T-cell (primary cell): ENCODE results near the gene GEMIN8. TPM values are rescaled to one million over a fixed set of nuclear protein-coding genes. Genes with fewer than 3 reads are reported as not detected.

ENCODE experiments used
- ATAC-seq, 4 experiments: fragments of 200-7000 bp in 3 of 4; fragments of 150-1000 bp in 1 of 4; cut with Tn5 transposase; replicated peaks in 1 of 4; 1 replicate in 3 of 4; 2 replicates in 1 of 4; pipeline ENCODE4 v1.10.0; 2021; ENCODE audit warnings: moderate library complexity in 3 of 4, mild to moderate bottlenecking in 2 of 4, moderate number of reproducible peaks in 1 of 4
- CTCF ChIA-PET, 2 donors: fragments of 300-600 bp; sonication (Branson Sonifier 250); formaldehyde crosslinking; loops; one replicate each; lab custom pipeline; 2022; ENCODE audit warnings: antibody characterized with exemption in 2 of 2; lab: Charles Lee
- POLR2A ChIA-PET, 2 donors: fragments of 300-600 bp; sonication (Branson Sonifier 250); formaldehyde crosslinking; loops; one replicate each; lab custom pipeline; 2022; ENCODE audit warnings: antibody characterized with exemption in 2 of 2; lab: Charles Lee
- DNase-seq, 35 experiments: peaks; one replicate each; pipeline versions ENCODE4 v3.0.0 to v3.0.0-alpha.2; 2013 to 2023
- H3K27ac ChIP-seq: one replicate; pipeline ENCODE4 v1.5.1; 2013; ENCODE audit warnings: low read length
- H3K27me3 ChIP-seq, 2 experiments: replicated peaks in 1 of 2; 1 replicate in 1 of 2; 2 replicates in 1 of 2; pipeline versions ENCODE4 v1.6.1 to v1.7.0; 2013; ENCODE audit warnings: low read length in 1 of 2, mixed read lengths in 1 of 2; ENCODE audit not compliant: control insufficient read depth in 2 of 2, insufficient read depth in 2 of 2; ENCODE audit errors: extremely low read depth in 1 of 2
- H3K36me3 ChIP-seq, 2 donors: 1 replicate in 1 of 2; 2 replicates in 1 of 2; pipeline versions ENCODE4 v1.6.1 to v1.7.0; 2013; ENCODE audit warnings: low read length in 1 of 2; ENCODE audit not compliant: control insufficient read depth in 2 of 2, insufficient read depth in 1 of 2; ENCODE audit errors: extremely low read depth in 1 of 2
- H3K4me1 ChIP-seq, 2 experiments: 1 replicate in 1 of 2; 2 replicates in 1 of 2; pipeline versions ENCODE4 v1.6.1 to v1.7.0; 2013; ENCODE audit warnings: low read length in 2 of 2, mixed read lengths in 1 of 2; ENCODE audit not compliant: insufficient read depth in 2 of 2, control insufficient read depth in 1 of 2; ENCODE audit errors: extremely low read depth in 1 of 2
- H3K4me3 ChIP-seq, 2 donors: 1 replicate in 1 of 2; 2 replicates in 1 of 2; pipeline versions ENCODE4 v1.5.1 to v1.7.0; 2013; ENCODE audit warnings: mild to moderate bottlenecking in 2 of 2, low read length in 1 of 2, moderate library complexity in 1 of 2; ENCODE audit not compliant: control insufficient read depth in 1 of 2; ENCODE audit errors: extremely low read depth in 1 of 2
- H3K9me3 ChIP-seq: 2 replicates; pipeline ENCODE4 v1.7.0; 2013
- H3K27ac Mint-ChIP-seq, 2 donors: one replicate each; pipeline ENCODE4 v1.8.0; 2020 to 2021; ENCODE audit warnings: mild to moderate bottlenecking in 2 of 2, mixed read lengths in 2 of 2
- H3K27me3 Mint-ChIP-seq, 2 donors: one replicate each; pipeline ENCODE4 v1.8.0; 2021 to 2022; ENCODE audit warnings: mixed read lengths in 2 of 2
- H3K36me3 Mint-ChIP-seq: one replicate; pipeline ENCODE4 v1.8.0; 2021; ENCODE audit warnings: mixed read lengths
- H3K4me1 Mint-ChIP-seq, 3 donors: one replicate each; pipeline ENCODE4 v1.8.0; 2020 to 2022; ENCODE audit warnings: mixed read lengths in 3 of 3, mild to moderate bottlenecking in 1 of 3
- H3K4me3 Mint-ChIP-seq, 3 donors: one replicate each; pipeline ENCODE4 v1.8.0; 2020 to 2022; ENCODE audit warnings: mild to moderate bottlenecking in 3 of 3, mixed read lengths in 3 of 3, moderate library complexity in 3 of 3
- H3K9me3 Mint-ChIP-seq, 3 donors: one replicate each; pipeline ENCODE4 v1.8.0; 2020 to 2022; ENCODE audit warnings: mixed read lengths in 3 of 3
- WGBS: methylation state at CpG from one replicate; pipeline ENCODE4 v1.1.5; 2013; ENCODE audit warnings: missing lambda C conversion rate; ENCODE audit not compliant: insufficient coverage; 5-methylcytosine and 5-hydroxymethylcytosine counted together
- total RNA-seq, 35 experiments: library from RNA in 6 of 35; stranded (reverse) in 6 of 35; fragments of 120-200 nt in 1 of 35; gene quantifications; one replicate each; pipeline versions ENCODE4 v1.2.1 to v1.2.4 and lab custom pipeline; 2013 to 2026

GEMIN8 gene, protein sequence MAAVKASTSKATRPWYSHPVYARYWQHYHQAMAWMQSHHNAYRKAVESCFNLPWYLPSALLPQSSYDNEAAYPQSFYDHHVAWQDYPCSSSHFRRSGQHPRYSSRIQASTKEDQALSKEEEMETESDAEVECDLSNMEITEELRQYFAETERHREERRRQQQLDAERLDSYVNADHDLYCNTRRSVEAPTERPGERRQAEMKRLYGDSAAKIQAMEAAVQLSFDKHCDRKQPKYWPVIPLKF
- total RNA-seq (10 to 100 TPM; 11.3 to 16.4 (median 15.0) TPM), total RNA-seq (lab: John Stamatoyannopoulos, UW) (11.0 to 24.0 (median 17.3) reads per million in 29 experiments)
- 14.3 TPM for total RNA-seq (2013)

DNA sequence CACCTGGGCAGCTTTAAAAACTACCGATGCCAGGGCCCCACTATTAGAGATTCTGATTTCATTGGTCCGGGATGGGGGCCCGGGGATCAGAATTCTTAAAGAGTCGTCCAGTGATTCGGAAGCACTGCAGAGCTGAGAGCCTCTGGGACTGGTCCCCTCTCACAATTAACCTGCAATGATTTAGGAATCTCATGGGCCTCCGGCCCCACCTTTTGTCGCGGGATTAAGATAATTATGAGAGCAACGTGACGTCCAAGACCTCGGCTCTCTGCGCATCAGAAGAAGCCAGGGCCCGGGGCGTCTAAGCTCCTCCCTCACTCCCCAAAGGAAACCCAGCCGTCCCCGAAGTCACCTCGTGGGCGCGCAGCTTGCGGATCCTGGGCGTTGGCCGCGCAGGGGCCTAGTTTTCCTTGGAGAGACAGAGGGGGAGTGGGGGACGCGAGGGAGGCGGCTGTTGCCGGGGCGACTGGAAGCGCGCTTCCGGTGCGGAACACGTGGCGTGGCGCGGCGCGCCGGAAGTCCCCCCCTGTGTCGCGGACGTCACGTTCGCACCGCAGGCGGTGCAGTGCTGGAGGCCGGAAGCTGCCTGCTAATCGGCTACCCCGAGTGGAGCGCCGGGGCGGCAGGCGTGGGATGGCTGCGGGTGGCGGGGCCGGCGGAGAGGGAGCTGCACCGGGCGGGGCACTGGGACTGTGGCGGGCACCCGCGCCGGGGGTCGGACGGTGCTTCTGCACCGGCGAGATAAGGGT lies at the start of gene GEMIN8:
GEMIN8 (minus strand) TSS at position 468 of the 749 bp plus-strand sequence. CDS start 8,414 bp downstream, outside the sequence.
- Mint-ChIP-seq H3K36me3 (no peaks in the 10 kb centered on the region), H3K4me3 (peak within 1 kb of the TSS; percentile 88 to 96 (median 91)), H3K4me1 (peaks cover 39 to 52% (median 45%) of the 10 kb centered on the region in 3 donors), H3K9me3 (no peaks in the 10 kb centered on the region), H3K27me3 (peaks cover 2 to 9% of the 10 kb centered on the region in 2 donors), H3K27ac (peak within 1 kb of the TSS; percentile 94 to 99)
- Histone ChIP-seq H3K27me3 (no peaks in the 10 kb centered on the region), H3K9me3 (no peaks in the 10 kb centered on the region), H3K27ac (peak within 1 kb of the TSS; percentile 81), H3K4me1 (peaks cover 11 to 21% of the 10 kb centered on the region in 2 experiments), H3K4me3 (peak within 1 kb of the TSS; percentile 86 to 88), H3K36me3 (no peaks in the 10 kb centered on the region)
- POLR2A ChIA-PET = interaction anchor here (0.6 to 1.1 kb wide), 5 partner anchors 274 to 1053 kb away, joined by 3 to 8 read pairs (median 3); no protein-coding TSS in a partner anchor
- CTCF ChIA-PET = interaction anchor here (0.5 to 2.7 kb wide), 7 partner anchors 360 to 1215 kb away, joined by 3 to 12 read pairs (median 3); no protein-coding TSS in a partner anchor
- 0% methylated on average over 22 of the region's 67 CpGs for WGBS
- peak; percentile 71 to 92 (median 84) for DNase-seq
- ATAC-seq = peak; percentile 94 to 97 (median 96)

DNA sequence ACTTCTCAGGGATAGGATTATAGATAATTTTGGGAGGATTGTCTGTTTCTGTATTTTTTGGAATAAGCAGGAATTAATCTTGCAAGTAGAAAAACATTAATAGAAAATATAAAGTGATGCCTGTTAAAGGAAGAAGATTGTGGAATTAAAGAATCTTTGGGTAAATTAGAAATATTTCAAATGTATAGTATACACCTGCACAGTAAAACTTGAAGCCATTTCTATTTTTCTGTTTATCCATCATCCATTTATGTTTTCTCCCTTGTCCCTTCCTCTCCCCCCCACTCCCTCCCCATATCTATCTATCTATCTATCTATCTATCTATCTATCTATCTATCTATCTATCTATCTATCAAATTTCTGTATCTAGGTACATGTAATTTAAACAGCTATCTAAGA lies 46.9 kb upstream of the GEMIN8 start:
- Histone ChIP-seq H3K27me3 (peaks cover 0 to 2% of the 10 kb centered on the region in 2 experiments), H3K4me1 (no peaks in the 10 kb centered on the region), H3K27ac (no peak overlapping the region), H3K36me3 (no peaks in the 10 kb centered on the region), H3K9me3 (no peaks in the 10 kb centered on the region), H3K4me3 (no peak overlapping the region)
- Mint-ChIP-seq H3K36me3 (no peaks in the 10 kb centered on the region), H3K27me3 (peaks cover 0 to 23% of the 10 kb centered on the region in 2 donors), H3K4me1 (no peaks in the 10 kb centered on the region), H3K9me3 (no peaks in the 10 kb centered on the region), H3K4me3 (no peak overlapping the region), H3K27ac (no peak overlapping the region)
- no peak for ATAC-seq
- ChIA-PET POLR2A (no interaction called here), CTCF (no interaction called here)
- no peak for DNase-seq

DNA sequence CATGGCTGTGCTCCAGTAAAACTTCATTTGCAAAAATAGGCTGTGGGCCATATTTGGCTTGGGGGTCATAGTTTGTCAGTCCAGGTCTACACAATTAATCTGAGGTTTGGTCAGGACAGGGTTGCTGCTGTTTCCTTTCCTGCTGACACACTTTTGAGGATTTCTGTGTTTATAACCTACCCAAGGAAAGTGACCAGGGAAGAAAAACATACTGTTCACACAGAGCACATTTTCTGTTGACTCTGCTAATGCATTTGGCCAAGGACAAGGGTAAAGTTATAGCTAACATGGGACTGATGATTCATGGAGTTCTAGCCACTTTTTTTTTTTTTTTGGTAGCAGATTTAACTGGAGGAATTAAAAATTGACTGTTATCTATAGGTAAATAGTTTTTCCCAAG lies 43.9 kb upstream of the GEMIN8 start:
- Mint-ChIP-seq H3K27me3 (peaks cover 0 to 18% of the 10 kb centered on the region in 2 donors), H3K4me3 (no peak overlapping the region), H3K27ac (no peak overlapping the region), H3K36me3 (no peaks in the 10 kb centered on the region), H3K4me1 (peaks cover 0 to 3% (median 3%) of the 10 kb centered on the region in 3 donors), H3K9me3 (no peaks in the 10 kb centered on the region)
- H3K36me3 ChIP-seq = no peaks in the 10 kb centered on the region
- POLR2A ChIA-PET = no interaction called here
- no peak for ATAC-seq
- no peaks in the 10 kb centered on the region for H3K9me3 ChIP-seq
- DNase-seq = no peak
- peaks cover 0 to 2% of the 10 kb centered on the region in 2 experiments for H3K27me3 ChIP-seq
- no peak overlapping the region for H3K4me3 ChIP-seq
- H3K27ac ChIP-seq = no peak overlapping the region
- CTCF ChIA-PET = no interaction called here
- no peaks in the 10 kb centered on the region for H3K4me1 ChIP-seq

DNA sequence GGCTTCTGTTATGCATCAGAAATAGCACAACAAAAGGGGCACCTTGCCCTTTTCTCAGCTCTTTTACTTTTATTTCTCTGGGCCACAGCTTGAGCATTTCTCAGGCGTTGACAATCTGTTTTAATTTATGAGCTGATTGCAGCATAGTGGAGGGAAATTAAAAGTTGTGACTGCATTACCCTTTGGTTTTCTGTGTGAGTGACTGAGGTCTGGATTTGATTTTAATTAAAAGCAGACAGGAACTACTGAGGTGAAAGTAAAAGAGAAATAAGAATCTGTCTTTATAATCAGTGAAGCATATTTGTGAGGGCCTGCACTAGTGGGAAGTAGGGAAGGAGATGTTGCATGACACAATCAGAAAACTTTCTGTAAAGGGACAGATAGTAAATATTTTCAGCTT lies 43.4 kb upstream of the GEMIN8 start:
- no peak overlapping the region for H3K4me3 ChIP-seq
- ChIA-PET CTCF (no interaction called here), POLR2A (no interaction called here)
- H3K9me3 ChIP-seq = no peaks in the 10 kb centered on the region
- no peak overlapping the region for H3K4me3 Mint-ChIP-seq
- no peaks in the 10 kb centered on the region for H3K36me3 Mint-ChIP-seq
- no peak overlapping the region for H3K27ac ChIP-seq
- peaks cover 0 to 3% (median 3%) of the 10 kb centered on the region in 3 donors for H3K4me1 Mint-ChIP-seq
- H3K4me1 ChIP-seq = no peaks in the 10 kb centered on the region
- ATAC-seq (no peak), DNase-seq (no peak)
- no CpG with 5 or more reads among the region's 1 CpG for WGBS
- H3K27me3 ChIP-seq = peaks cover 0 to 2% of the 10 kb centered on the region in 2 experiments
- H3K27me3 Mint-ChIP-seq = peaks cover 0 to 21% of the 10 kb centered on the region in 2 donors
- H3K9me3 Mint-ChIP-seq = no peaks in the 10 kb centered on the region
- H3K36me3 ChIP-seq = no peaks in the 10 kb centered on the region
- H3K27ac Mint-ChIP-seq = no peak overlapping the region

DNA sequence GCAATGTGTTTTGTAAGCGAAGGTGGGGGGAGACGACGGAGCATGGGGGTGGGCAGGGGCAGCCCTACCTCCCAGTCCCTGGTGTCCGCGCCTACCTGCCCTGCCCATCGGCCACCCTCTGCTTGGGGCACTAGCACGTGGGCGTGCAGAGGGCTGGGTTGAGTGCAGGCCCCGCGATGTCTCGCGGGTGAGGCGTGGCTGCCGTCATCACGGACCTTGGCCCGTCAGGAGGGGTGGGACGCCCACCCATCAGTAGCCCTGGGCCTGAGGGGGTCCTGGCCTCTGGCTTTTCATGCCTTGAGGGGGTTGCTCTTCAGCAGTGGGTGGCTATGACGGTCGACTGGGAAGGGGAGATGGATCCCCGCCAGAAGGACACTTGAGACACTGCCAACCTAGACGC lies 36.1 kb upstream of the GEMIN8 start:
- no peak overlapping the region for H3K4me3 ChIP-seq
- H3K27ac Mint-ChIP-seq = no peak overlapping the region
- no peak overlapping the region for H3K4me3 Mint-ChIP-seq
- ChIA-PET POLR2A (no interaction called here), CTCF (no interaction called here)
- no peaks in the 10 kb centered on the region for H3K9me3 Mint-ChIP-seq
- peaks cover 5 to 44% of the 10 kb centered on the region in 2 donors for H3K27me3 Mint-ChIP-seq
- H3K27ac ChIP-seq = no peak overlapping the region
- ATAC-seq (no peak), DNase-seq (no peak)
- peaks cover 0 to 3% (median 3%) of the 10 kb centered on the region in 3 donors for H3K4me1 Mint-ChIP-seq
- no peaks in the 10 kb centered on the region for H3K36me3 ChIP-seq
- no peaks in the 10 kb centered on the region for H3K36me3 Mint-ChIP-seq
- peaks cover 0 to 3% of the 10 kb centered on the region in 2 experiments for H3K27me3 ChIP-seq
- H3K9me3 ChIP-seq = no peaks in the 10 kb centered on the region
- WGBS = 92% methylated on average over 10 of the region's 21 CpGs
- H3K4me1 ChIP-seq = no peaks in the 10 kb centered on the region

DNA sequence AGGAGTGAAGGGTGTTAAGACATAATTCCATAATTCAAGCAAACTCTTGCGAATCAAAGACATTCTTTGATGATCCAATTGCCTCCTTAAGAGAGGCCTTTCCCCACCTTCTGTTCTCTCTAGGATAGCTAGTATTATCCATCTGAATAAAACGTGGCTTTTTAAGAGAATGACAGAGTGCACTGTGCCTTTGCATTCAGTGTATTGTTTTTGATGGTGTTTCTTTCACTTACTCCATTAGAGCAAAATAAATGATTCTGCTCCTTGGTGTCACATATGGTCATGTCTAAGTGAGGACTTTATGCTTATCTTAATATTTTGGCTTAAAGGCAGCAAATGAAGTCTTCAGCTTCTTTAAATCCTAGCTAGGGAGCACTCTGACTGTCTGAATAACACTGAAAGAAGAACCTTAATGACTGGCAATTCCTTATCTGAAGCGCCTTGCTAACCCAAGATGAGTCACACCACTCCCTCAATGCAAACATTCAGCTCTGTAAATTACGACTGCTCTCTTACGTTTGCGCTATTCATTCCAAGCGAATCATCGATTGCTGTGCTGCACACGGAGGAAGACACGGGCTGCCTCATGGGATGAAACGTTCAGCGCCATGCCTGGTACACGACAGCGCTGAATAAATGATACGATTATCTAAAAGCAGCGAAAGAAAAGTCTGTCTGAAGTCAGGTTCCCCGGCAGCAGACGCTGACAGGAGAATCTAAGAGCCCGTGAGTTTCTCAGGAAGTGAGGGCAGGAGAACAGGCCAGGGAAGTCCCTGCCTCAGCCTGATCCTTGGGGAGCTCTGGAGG lies 35.1 kb upstream of the GEMIN8 start:
- H3K27ac Mint-ChIP-seq = no peak overlapping the region
- H3K27ac ChIP-seq = no peak overlapping the region

More for the DNA sequence above, 35.1 kb upstream of the GEMIN8 start:
- Histone ChIP-seq H3K36me3 (no peaks in the 10 kb centered on the region), H3K9me3 (no peaks in the 10 kb centered on the region), H3K27me3 (peaks cover 0 to 3% of the 10 kb centered on the region in 2 experiments), H3K4me3 (no peak overlapping the region), H3K4me1 (no peaks in the 10 kb centered on the region)
- Mint-ChIP-seq H3K9me3 (no peaks in the 10 kb centered on the region), H3K4me1 (peaks cover 0 to 3% (median 3%) of the 10 kb centered on the region in 3 donors), H3K36me3 (no peaks in the 10 kb centered on the region), H3K27me3 (peaks cover 5 to 46% of the 10 kb centered on the region in 2 donors), H3K4me3 (no peak overlapping the region)
- DNase-seq (no peak), ATAC-seq (no peak)
- CTCF ChIA-PET = no interaction called here
- POLR2A ChIA-PET = no interaction called here
- WGBS = 85% methylated on average over 9 of the region's 19 CpGs
